Transverse colon (tissue), 4 donors: ENCODE measurements around the gene ATF5.

Experiments
- CTCF ChIP-seq, 5 experiments: fragments of 200-600 bp in 3 of 5; fragments of 450-650 bp in 2 of 5; sonication (generic) in 3 of 5; IDR thresholded peaks; 1 replicate in 2 of 5; 2 replicates in 3 of 5; pipeline ENCODE4 v1.5.1; 2016 to 2017; ENCODE audit warnings: antibody characterized with exemption in 5 of 5, inconsistent platforms in 3 of 5, mild to moderate bottlenecking in 2 of 5, moderate library complexity in 1 of 5
- POLR2AphosphoS5 ChIP-seq, 3 donors: sonication (generic); formaldehyde crosslinking; IDR thresholded peaks; one replicate each; pipeline ENCODE4 v1.6.1; 2016; ENCODE audit warnings: antibody characterized with exemption in 3 of 3

DNA sequence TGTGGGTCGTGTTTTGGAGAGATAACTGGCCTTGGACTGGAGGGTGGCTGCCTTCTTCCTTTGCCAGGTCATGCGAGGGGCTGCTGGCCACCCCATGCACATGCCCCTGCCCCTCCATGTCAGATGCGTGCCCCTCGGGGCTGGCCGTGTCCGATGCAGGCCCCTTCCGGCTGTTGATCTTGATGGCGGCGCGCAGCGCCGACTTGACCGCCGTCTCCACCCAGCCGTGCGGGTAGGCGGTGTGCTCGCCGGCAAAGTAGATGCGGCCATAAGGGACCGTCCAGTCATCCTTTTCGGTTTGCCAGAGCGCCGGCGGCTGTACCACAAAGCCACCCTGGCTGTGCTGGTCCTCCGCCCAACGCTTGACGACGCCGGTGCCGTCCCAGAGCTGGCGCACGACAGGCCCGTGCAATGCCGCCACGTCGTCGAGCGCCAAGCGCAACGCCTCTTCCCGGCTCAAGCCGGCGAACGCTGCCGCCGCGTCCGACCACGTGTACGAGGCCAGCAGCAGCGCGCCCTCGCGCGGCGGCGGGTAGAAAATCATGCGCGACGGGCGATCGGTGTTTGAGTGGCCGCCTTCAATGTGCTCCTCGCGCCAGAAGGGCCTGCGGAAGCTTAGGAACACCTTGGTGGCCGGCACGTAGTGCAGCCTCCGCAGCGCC, 39.2 kb upstream of the ATF5 start:
- TF ChIP-seq CTCF (IDR thresholded peaks at IDR 0.05): peak; percentile 66 to 84 (median 74)
- peak in 1 of 3 donors; percentile 29 for TF ChIP-seq POLR2AphosphoS5 (IDR thresholded peaks at IDR 0.05)
